Panc1 (cell line): Measurements from ENCODE around the gene KIF7. TPM values are rescaled to one million over a fixed set of nuclear protein-coding genes. Genes with fewer than 3 reads are reported as not detected.

ENCODE experiments used
- ATAC-seq: fragments of 200-7000 bp; cut with Tn5 transposase; 2 replicates; pipeline ENCODE4 v1.9.1; 2020; ENCODE audit warnings: mild to moderate bottlenecking, moderate library complexity
- BruUV-seq: library from RNA; stranded (reverse); fragments of 400-500 nt; replicated peaks from 2 replicates; lab custom pipeline; 2021; lab: Mats Ljungman, UMichigan
- CTCF ChIA-PET: fragments of 300-600 bp; sonication (Branson Sonifier 250); formaldehyde crosslinking; loops from one replicate; lab custom pipeline; 2022; ENCODE audit warnings: antibody characterized with exemption; lab: Charles Lee
- POLR2A ChIA-PET: fragments of 300-600 bp; sonication (Branson Sonifier 250); formaldehyde crosslinking; loops from one replicate; lab custom pipeline; 2022; ENCODE audit warnings: antibody characterized with exemption; lab: Charles Lee
- DNase-seq: peaks from one replicate; pipeline ENCODE4 v3.0.0-alpha.2; 2010; ENCODE audit warnings: low read depth, low spot score
- H3K27ac ChIP-seq: 2 replicates; pipeline ENCODE4 v1.5.1; 2011; ENCODE audit warnings: mild to moderate bottlenecking, low read length, inconsistent platforms
- H3K27me3 ChIP-seq: fragments of 200-500 bp; sonication (Bioruptor generic); 2 replicates; pipeline ENCODE4 v1.6.0; 2014; ENCODE audit warnings: low read length, inconsistent platforms; ENCODE audit not compliant: control insufficient read depth, insufficient read depth
- H3K36me3 ChIP-seq: fragments of 200-500 bp; sonication (Bioruptor generic); 2 replicates; pipeline ENCODE4 v1.5.1; 2014; ENCODE audit warnings: inconsistent platforms, mild to moderate bottlenecking, low read length, moderate library complexity; ENCODE audit not compliant: control insufficient read depth, insufficient read depth
- H3K4me1 ChIP-seq: 2 replicates; pipeline ENCODE4 v1.5.1; 2011; ENCODE audit warnings: inconsistent platforms, mild to moderate bottlenecking, low read length, moderate library complexity; ENCODE audit not compliant: control insufficient read depth, insufficient read depth
- H3K4me3 ChIP-seq, 2 experiments: 2 replicates each; pipeline ENCODE4 v1.5.1; 2011 to 2012; ENCODE audit warnings: low read depth in 2 of 2, low read length in 2 of 2, mild to moderate bottlenecking in 2 of 2, inconsistent platforms in 1 of 2, moderate library complexity in 1 of 2
- H3K9me3 ChIP-seq: fragments of 200-500 bp; sonication (Bioruptor generic); 2 replicates; pipeline ENCODE4 v1.5.1; 2014; ENCODE audit warnings: low read depth, mild to moderate bottlenecking, inconsistent platforms, low read length, moderate library complexity; ENCODE audit not compliant: control insufficient read depth, insufficient read depth
- CTCF ChIP-seq: fragments of 450-650 bp; IDR thresholded peaks from 2 replicates; pipeline ENCODE4 v1.5.1; 2017; ENCODE audit warnings: mild to moderate bottlenecking
- POLR2AphosphoS5 ChIP-seq: IDR thresholded peaks from 2 replicates; pipeline ENCODE4 v1.6.1; 2012; ENCODE audit warnings: mild to moderate bottlenecking, low read depth, low read length, moderate library complexity
- REST ChIP-seq, 2 experiments: IDR thresholded peaks; 2 replicates each; pipeline ENCODE4 v1.6.1; 2011 to 2012; ENCODE audit warnings: low read depth in 2 of 2, control low read depth in 1 of 2, low read length in 1 of 2, mild to moderate bottlenecking in 1 of 2, moderate library complexity in 1 of 2; ENCODE audit not compliant: insufficient read depth in 1 of 2
- SIN3A ChIP-seq: IDR thresholded peaks from 2 replicates; pipeline ENCODE4 v1.6.1; 2012; ENCODE audit warnings: low read depth, mild to moderate bottlenecking, low read length, moderate library complexity, borderline replicate concordance; ENCODE audit not compliant: insufficient read depth
- TCF7L2 ChIP-seq: IDR thresholded peaks from 2 replicates; pipeline ENCODE4 v1.6.1; 2011; ENCODE audit warnings: mild to moderate bottlenecking, low read depth, low read length, inconsistent platforms
- in situ Hi-C: cut with HindIII; loops from 2 replicates; pipeline ENCODE4 v1.10.0; 2016; ENCODE audit warnings: low sequenced_read_pairs, low pct_unique_long_range_greater_than_20kb
- intact Hi-C: fragments of 100-400 bp; cut with micrococcal nuclease; formaldehyde crosslinking; loops from one replicate; pipeline ENCODE4 v1.10.0; 2022; ENCODE audit not compliant: unreplicated experiment
- total RNA-seq: library from RNA; stranded (reverse); gene quantifications from one replicate; pipeline ENCODE4 v1.2.1, GENCODE V29; 2021; ENCODE audit not compliant: unreplicated experiment

Gene KIF7
- total RNA-seq, 1 experiment from 2014 or later: 6.5 TPM

DNA sequence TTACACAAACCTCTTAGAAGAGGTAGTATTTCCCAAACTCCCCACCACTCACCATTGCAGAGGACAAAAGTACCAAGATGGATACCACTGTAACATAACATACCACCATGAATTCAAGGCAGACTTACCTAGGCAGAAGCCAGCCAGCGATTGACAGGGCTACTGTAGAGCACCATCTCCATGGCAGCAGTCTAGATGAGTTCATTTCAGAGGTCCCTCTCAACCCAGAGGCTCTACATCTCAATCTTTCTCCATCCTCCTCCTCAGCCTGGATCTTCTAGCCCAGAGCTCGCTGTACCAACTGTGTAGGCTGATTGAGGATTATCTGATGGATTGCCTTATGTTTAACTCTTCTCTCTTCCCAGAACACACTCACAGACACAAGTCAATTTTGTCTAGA is 25.9 kb upstream of the KIF7 start:
- intact Hi-C loops (no loop called here), in situ Hi-C loops (no loop called here)
- H3K4me3 ChIP-seq: no peak overlapping the region
- H3K4me1 ChIP-seq: peaks cover 9% of the 10 kb centered on the region; the same call in 1 of the 2 replicates
- DNase-seq (no peak), ATAC-seq (no peak)
- TF ChIP-seq TCF7L2: no peak
- TF ChIP-seq POLR2AphosphoS5: no peak
- TF ChIP-seq CTCF: no peak
- TF ChIP-seq SIN3A: no peak
- no peak for TF ChIP-seq REST (IDR thresholded peaks at IDR 0.05; ENCODE audit: insufficient read depth in 1 of 2, low read depth in 2 of 2, low read length in 1 of 2)
- no TSS peak for BruUV-seq
- ChIA-PET POLR2A (no interaction called here), CTCF (no interaction called here)
- no peaks in the 10 kb centered on the region for H3K27me3 ChIP-seq
- no peaks in the 10 kb centered on the region for H3K9me3 ChIP-seq
- no peaks in the 10 kb centered on the region for H3K36me3 ChIP-seq
- peak overlapping the region; percentile 58; the same call in 1 of the 2 replicates for H3K27ac ChIP-seq

DNA sequence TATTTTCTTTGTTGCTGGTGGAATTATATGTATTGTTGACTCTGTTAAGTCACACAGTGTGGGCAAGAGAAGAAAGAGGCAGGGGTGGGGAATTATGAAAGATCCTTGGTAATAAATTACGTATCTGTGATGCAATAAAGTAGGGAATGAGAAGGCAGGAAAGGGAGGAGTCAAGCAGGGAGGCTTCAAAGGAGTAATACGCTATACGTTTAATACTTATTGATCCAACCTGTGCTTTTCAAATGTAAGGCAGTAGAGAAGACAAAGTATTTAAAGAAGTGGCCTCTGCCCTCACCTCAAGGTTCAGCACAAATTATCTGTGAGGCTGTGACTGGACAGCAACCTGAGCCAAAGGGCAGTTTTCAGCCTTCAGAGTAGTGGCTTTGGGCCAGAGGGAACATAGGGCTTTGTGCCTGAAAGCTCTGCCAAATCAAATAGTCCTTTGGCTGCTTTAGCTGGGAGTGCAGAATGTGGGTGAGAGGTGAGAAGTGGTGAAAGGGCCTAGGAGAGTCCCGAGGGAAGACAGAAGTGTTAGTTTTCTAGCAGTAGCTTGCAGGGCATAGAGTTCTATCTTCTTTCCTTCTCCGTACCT is 25.1 kb upstream of the KIF7 start:
- ChIA-PET CTCF (no interaction called here), POLR2A (no interaction called here)
- intact Hi-C loops (no loop called here), in situ Hi-C loops (no loop called here)
- no peaks in the 10 kb centered on the region for H3K36me3 ChIP-seq
- H3K27ac ChIP-seq: no peak overlapping the region
- peak; percentile 78 for ATAC-seq
- TF ChIP-seq TCF7L2 (0 out of 2 replicates have a peak, but pooled peaks have one; percentile 43), REST (IDR thresholded peaks at IDR 0.05; ENCODE audit: insufficient read depth in 1 of 2, low read depth in 2 of 2, low read length in 1 of 2) (peak in 1 of 2 experiments; percentile 43; a peak in 1 of 4 replicates), SIN3A (no peak), CTCF (no peak)
- H3K9me3 ChIP-seq: no peaks in the 10 kb centered on the region
- BruUV-seq: no TSS peak
- H3K4me1 ChIP-seq: peaks cover 9% of the 10 kb centered on the region; the same call in 1 of the 2 replicates
- H3K4me3 ChIP-seq: no peak overlapping the region
- no peak for DNase-seq
- H3K27me3 ChIP-seq: no peaks in the 10 kb centered on the region
